GM19468 (cell line): ENCODE data around the gene TAS2R8.

Source experiments
- ATAC-seq: cut with Tn5 transposase; IDR thresholded peaks from one replicate; pipeline ENCODE4 v1.9.1; 2021; ENCODE audit warnings: mild to moderate bottlenecking, moderate library complexity, moderate number of reproducible peaks; ENCODE audit not compliant: unreplicated experiment; ENCODE audit errors: extremely low read depth

The TAS2R8 gene

GRCh38 chr12:10756194-10756593 is 50.9 kb downstream of the TAS2R8 start:
- ATAC-seq = no peak
